ENCODE results near the gene ADCY3.

DNA sequence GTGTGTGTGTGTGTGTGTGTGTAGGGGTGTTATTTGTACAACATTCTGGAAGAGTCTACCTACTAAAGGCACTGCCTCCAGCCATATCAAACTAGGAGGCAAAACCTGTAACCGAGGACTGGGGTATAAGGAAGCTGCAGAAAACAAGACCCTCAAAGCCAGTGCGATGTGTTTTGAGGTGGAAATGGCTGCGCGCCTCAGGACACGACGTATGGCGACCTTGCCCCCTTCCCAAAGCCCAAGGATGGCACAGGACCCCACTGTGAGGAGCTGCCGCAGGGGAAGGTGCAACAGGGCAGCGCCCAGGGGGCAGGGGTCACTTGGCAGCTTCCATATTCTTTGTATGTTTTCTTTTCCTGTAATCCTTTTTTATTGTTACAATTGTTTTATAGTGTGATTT lies 67.0 kb downstream of the ADCY3 start:
- TF ChIP-seq POLR2AphosphoS5 (IDR thresholded peaks at IDR 0.05) (no peak), POLR2A (IDR thresholded peaks at IDR 0.05) (no peak)
- TF ChIP-seq, protein P1, sequence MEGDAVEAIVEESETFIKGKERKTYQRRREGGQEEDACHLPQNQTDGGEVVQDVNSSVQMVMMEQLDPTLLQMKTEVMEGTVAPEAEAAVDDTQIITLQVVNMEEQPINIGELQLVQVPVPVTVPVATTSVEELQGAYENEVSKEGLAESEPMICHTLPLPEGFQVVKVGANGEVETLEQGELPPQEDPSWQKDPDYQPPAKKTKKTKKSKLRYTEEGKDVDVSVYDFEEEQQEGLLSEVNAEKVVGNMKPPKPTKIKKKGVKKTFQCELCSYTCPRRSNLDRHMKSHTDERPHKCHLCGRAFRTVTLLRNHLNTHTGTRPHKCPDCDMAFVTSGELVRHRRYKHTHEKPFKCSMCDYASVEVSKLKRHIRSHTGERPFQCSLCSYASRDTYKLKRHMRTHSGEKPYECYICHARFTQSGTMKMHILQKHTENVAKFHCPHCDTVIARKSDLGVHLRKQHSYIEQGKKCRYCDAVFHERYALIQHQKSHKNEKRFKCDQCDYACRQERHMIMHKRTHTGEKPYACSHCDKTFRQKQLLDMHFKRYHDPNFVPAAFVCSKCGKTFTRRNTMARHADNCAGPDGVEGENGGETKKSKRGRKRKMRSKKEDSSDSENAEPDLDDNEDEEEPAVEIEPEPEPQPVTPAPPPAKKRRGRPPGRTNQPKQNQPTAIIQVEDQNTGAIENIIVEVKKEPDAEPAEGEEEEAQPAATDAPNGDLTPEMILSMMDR (IDR thresholded peaks at IDR 0.05 in 8 of 11, conservative IDR thresholded peaks at IDR 0.05 in 3 of 11): no peak
